Uterus (tissue), 4 donors: ENCODE data around the gene SPACA5. TPM values are rescaled to one million over a fixed set of nuclear protein-coding genes. Genes with fewer than 3 reads are reported as not detected.
"Not testable (repeated sequence)": the region's sequence is repeated elsewhere in the genome, so short reads cannot be mapped to it uniquely, and the experiment has no call there.

ENCODE experiments used
- DNase-seq, 2 donors: peaks; one replicate each; pipeline ENCODE4 v3.0.0-alpha.2; 2019 to 2020
- H3K27ac ChIP-seq, 2 donors: fragments of 200-600 bp; sonication (generic); 1 replicate in 1 of 2; 2 replicates in 1 of 2; pipeline ENCODE4 v1.5.1; 2016 to 2018
- H3K27me3 ChIP-seq, 2 donors: fragments of 200-600 bp; sonication (generic); one replicate each; pipeline ENCODE4 v1.5.1; 2018 to 2019; ENCODE audit warnings: control low read depth in 1 of 2
- H3K36me3 ChIP-seq, 2 donors: fragments of 200-600 bp; sonication (generic); one replicate each; pipeline ENCODE4 v1.5.1; 2019; ENCODE audit warnings: control low read depth in 1 of 2
- H3K4me1 ChIP-seq, 2 donors: fragments of 200-600 bp; sonication (generic); one replicate each; pipeline ENCODE4 v1.5.1; 2018 to 2019; ENCODE audit warnings: control low read depth in 1 of 2
- H3K4me3 ChIP-seq, 2 donors: fragments of 200-600 bp; sonication (generic); 1 replicate in 1 of 2; 2 replicates in 1 of 2; pipeline ENCODE4 v1.5.1; 2018 to 2019; ENCODE audit warnings: mild to moderate bottlenecking in 1 of 2
- H3K9me3 ChIP-seq, 2 donors: fragments of 200-600 bp; sonication (generic); one replicate each; pipeline ENCODE4 v1.5.1; 2019; ENCODE audit warnings: control low read depth in 1 of 2
- CTCF ChIP-seq, 4 experiments: fragments of 200-600 bp in 2 of 4; fragments of 450-650 bp in 2 of 4; sonication (generic) in 2 of 4; IDR thresholded peaks; one replicate each; pipeline ENCODE4 v1.5.1; 2016 to 2019; ENCODE audit warnings: antibody characterized with exemption in 4 of 4, mild to moderate bottlenecking in 2 of 4, moderate library complexity in 1 of 4
- POLR2A ChIP-seq, 2 donors: fragments of 450-650 bp; IDR thresholded peaks; one replicate each; pipeline ENCODE4 v1.6.1; 2016; ENCODE audit warnings: antibody characterized with exemption in 2 of 2, mild to moderate bottlenecking in 1 of 2, moderate library complexity in 1 of 2
- intact Hi-C: fragments of 100-400 bp; cut with DNase I; formaldehyde crosslinking; loops from one replicate; pipeline ENCODE4 v1.15.1; 2023; ENCODE audit warnings: low total_unique reads
- total RNA-seq, 4 donors: library from RNA; depleted of rRNA in 3 of 4; stranded (reverse); fragments of >200 nt in 3 of 4; gene quantifications; one replicate each; pipeline versions ENCODE4 v1.1.0 to v1.2.4, GENCODE V29; 2014 to 2023
- donor health status: DM: yes; HTN: yes; CAD: no.

The SPACA5 gene
- total RNA-seq: not detected

- intact Hi-C loops: loop anchor here (10.0 kb wide), 1 partner anchor 162 kb away; no protein-coding TSS in a partner anchor
- not testable (repeated sequence) for H3K4me1 ChIP-seq, H3K27ac ChIP-seq, H3K36me3 ChIP-seq, DNase-seq, H3K4me3 ChIP-seq, H3K27me3 ChIP-seq, H3K9me3 ChIP-seq
These were observed at the start of gene SPACA5 for GRCh38 chrX:48006688-48007087. TSS of gene SPACA5 (plus strand) at chrX:48006988. CDS start at chrX:48007803, 815 bp downstream.

GRCh38 chrX:47958206-47958605, 48.6 kb upstream of the SPACA5 start:
- DNase-seq, H3K36me3 ChIP-seq, H3K27me3 ChIP-seq, intact Hi-C loops, H3K4me1 ChIP-seq, H3K4me3 ChIP-seq, H3K9me3 ChIP-seq, H3K27ac ChIP-seq: not testable (repeated sequence)

- no peaks in the 10 kb centered on the region for H3K27me3 ChIP-seq
- TF ChIP-seq CTCF (IDR thresholded peaks at IDR 0.05): no peak
- TF ChIP-seq POLR2A (IDR thresholded peaks at IDR 0.05): no peak
- no peaks in the 10 kb centered on the region for H3K9me3 ChIP-seq
- no peaks in the 10 kb centered on the region for H3K36me3 ChIP-seq
- intact Hi-C loops: no loop called here
- no peaks in the 10 kb centered on the region for H3K4me1 ChIP-seq
- no peak overlapping the region for H3K4me3 ChIP-seq
- H3K27ac ChIP-seq: no peak overlapping the region
- DNase-seq: no peak
These were observed 47.9 kb upstream of the SPACA5 start for GRCh38 chrX:47958761-47959342.

GRCh38 chrX:47960406-47960805, 46.4 kb upstream of the SPACA5 start:
- intact Hi-C loops: no loop called here
- no peak overlapping the region for H3K4me3 ChIP-seq
- no peak for DNase-seq
- H3K9me3 ChIP-seq: no peaks in the 10 kb centered on the region
- H3K4me1 ChIP-seq: no peaks in the 10 kb centered on the region
- TF ChIP-seq POLR2A (IDR thresholded peaks at IDR 0.05): no peak
- no peak for TF ChIP-seq CTCF (IDR thresholded peaks at IDR 0.05)
- no peaks in the 10 kb centered on the region for H3K27me3 ChIP-seq
- H3K36me3 ChIP-seq: no peaks in the 10 kb centered on the region
- no peak overlapping the region for H3K27ac ChIP-seq

GRCh38 chrX:47961830-47962229, 45.0 kb upstream of the SPACA5 start:
- H3K4me3 ChIP-seq, H3K27me3 ChIP-seq, H3K27ac ChIP-seq, H3K9me3 ChIP-seq, H3K4me1 ChIP-seq, H3K36me3 ChIP-seq, DNase-seq, intact Hi-C loops: not testable (repeated sequence)

GRCh38 chrX:47965526-47965925, 41.3 kb upstream of the SPACA5 start:
- H3K36me3 ChIP-seq, H3K27ac ChIP-seq, H3K27me3 ChIP-seq, H3K9me3 ChIP-seq, intact Hi-C loops, DNase-seq, H3K4me3 ChIP-seq, H3K4me1 ChIP-seq: not testable (repeated sequence)

GRCh38 chrX:47973235-47973634, 33.6 kb upstream of the SPACA5 start:
- no peaks in the 10 kb centered on the region for H3K27me3 ChIP-seq
- H3K9me3 ChIP-seq: no peaks in the 10 kb centered on the region
- intact Hi-C loops: no loop called here
- no peak for TF ChIP-seq CTCF (IDR thresholded peaks at IDR 0.05)
- TF ChIP-seq POLR2A (IDR thresholded peaks at IDR 0.05): no peak
- H3K36me3 ChIP-seq: no peaks in the 10 kb centered on the region
- H3K4me3 ChIP-seq: no peak overlapping the region
- no peaks in the 10 kb centered on the region for H3K4me1 ChIP-seq
- DNase-seq: no peak
- H3K27ac ChIP-seq: no peak overlapping the region
